ENCODE measurements around the gene MYO5B. TPM values are rescaled to one million over a fixed set of nuclear protein-coding genes. Genes with fewer than 3 reads are reported as not detected.
"Not testable (repeated sequence)": the region's sequence is repeated elsewhere in the genome, so short reads cannot be mapped to it uniquely, and the experiment has no call there.

The MYO5B gene
- total RNA-seq, 1 donor from 2014 or later = 0.20 TPM

DNA sequence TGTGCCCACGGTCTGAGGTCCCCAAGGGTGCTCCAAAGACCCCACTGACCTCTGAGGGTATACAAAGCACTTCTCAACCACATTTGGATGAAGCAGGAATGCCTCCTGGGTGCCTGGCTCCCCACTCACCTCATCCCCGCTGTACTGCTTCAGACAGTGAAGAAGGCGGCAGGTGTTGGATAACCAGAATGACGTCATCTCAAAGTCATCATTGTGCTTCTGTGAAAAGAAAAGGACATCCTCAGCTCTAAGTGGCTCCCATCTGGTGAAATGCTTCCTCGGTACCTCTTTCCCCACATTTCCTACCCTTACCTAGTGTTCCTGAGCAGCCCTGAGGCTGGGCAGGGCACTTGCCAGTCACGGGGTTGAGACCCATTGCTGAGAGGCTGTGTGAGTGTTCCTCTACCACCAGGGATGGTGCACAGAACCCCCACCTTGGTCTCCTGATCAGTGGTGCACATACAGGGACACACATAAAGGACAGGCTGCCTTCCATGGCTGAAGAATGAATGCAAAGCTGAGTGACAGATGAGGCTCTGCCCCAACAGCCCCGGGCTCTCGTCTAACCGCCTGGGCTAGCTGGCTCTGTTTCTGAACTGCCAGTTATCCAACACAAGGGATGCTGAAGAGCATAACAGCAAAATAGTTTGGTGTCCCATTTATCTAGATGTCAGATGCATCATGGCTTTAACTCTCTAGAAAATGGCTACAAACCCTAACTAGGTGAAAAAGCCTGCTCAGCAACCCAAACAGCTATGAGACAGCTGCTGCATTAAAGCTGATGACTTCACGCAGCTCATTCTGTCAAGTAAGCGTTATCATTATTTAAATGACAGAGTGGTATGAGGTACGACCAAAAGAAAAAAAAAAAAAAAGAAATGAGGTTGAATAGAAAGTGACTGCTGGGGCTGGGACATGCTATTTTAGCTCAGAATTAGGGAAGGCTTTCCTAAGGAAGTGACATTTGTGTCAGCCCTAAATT, 353.4 kb downstream of the MYO5B start:
- no peak for DNase-seq (ENCODE audit: low read depth, low spot score)

DNA sequence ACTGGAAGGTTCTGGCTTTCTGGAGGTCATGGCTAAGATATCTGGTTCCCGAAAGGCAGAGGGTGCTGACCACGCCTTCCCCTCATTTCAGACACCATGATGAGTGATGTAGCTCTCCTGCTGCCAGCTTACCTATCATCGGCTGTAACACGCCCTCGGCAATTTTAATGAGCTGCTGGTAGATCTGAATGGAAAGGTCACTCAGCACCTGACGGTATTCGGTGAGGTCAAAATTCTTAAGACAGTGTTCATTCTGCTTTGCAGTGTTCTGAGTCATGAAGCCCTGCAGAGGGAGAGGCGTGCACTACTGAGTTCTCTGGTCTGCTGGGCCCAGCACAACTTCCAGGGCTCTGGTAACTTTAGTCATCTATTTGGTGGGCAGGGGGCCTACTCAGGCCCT, 355.9 kb downstream of the MYO5B start:
- DNase-seq (ENCODE audit: low read depth, low spot score) = no peak

DNA sequence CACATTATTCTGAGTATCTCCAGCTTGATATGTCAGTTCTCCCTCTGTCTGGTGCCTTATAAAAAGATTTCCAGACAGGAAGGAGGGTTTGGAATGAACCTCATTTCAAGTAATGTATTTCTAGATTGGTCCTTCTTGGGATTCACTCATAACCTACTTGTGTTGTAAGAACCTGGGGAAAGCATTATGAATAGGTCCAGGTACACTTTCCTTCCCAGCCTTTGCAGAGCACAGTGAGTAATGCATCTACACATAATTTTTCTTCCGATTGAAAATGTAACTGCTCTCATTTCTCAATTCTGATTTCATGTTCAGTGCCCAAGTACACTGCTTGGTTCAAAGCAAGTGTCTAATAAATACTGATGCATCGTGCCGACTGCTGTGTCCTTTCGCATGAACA, 356.6 kb downstream of the MYO5B start:
- DNase-seq (ENCODE audit: low read depth, low spot score) = no peak

DNA sequence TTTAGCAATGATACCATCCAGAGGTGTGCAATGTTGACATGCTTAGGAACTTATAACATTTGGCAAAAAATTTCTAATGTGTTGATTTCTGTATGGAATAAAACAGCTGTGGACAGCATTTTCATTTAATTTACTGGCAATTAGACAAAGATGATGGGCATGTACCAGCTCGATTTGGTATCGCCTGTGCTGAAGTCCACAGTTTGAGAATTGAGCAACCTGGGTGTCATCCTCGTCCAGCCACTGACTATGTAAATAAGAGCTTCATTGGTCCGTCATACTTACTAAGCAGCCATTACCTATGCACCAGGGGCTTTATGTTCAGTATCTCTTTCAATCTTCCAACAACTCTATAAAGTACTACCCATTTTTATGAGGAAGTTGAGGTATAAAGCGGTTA, 357.1 kb downstream of the MYO5B start:
- no peak for DNase-seq (ENCODE audit: low read depth, low spot score)

DNA sequence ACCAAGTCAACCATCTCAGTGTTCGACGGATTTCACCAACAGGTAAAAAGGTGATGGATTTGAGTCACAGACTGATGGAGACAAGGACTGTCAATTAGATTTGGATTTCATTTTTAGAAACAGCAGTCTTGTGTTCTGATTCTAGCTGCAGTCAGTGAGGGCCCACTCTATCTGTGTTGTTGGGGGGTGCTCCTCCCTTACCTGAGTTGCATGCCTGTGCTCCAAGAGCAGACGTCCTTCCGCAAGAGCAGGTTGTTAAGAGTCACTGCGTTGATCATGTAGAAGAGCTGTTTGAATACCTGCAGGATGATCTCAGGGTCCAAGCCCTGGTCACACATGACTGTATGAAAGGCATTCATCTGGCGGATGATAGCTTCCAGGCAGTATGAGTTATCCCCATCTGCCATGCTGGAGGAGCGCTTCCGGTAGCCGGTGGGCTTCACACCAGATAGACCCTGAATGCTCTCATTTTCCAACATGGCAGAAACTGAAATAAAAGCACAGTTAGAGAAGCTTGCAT, 357.6 kb downstream of the MYO5B start:
- not testable (repeated sequence) for DNase-seq (ENCODE audit: low read depth, low spot score)

DNA sequence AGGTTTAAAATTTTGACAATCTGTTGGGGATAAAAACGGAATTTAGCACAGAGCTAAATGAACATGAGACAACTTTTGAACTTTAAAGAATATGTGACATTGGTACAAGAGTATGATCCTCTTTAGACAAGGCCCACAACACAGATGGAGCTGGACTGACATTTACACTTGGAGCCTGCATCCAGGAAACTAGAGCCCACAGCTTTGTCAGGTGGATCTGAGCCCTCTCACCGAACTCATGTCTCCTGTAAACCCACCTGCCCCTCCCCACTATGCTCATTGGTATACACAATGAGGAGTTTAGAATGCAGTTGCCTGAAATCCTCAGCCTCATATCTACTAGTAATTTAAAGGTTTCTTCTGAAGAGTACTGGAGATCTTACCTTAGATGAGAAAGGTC, 359.5 kb downstream of the MYO5B start:
- DNase-seq (ENCODE audit: low read depth, low spot score) = no peak

DNA sequence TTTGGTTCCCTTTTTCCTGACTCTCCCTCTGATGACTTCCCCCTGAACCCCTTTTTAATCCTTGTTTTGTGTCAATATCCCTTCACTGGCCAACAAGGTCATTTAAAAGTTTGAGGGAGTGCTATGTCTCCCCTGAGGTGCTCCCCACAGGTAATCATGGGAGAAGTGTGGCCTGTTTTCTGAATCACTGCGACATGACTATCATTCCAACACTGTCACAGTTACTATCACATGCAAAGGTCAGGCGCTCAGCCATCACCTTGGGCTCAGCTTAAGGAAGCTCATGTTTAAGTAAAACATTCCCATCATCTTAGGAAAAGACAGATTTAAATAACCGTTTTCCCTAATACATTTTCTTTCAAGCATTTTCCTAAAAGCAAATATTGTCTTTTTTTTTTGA, 360.7 kb downstream of the MYO5B start:
- DNase-seq (ENCODE audit: low read depth, low spot score) = no peak

DNA sequence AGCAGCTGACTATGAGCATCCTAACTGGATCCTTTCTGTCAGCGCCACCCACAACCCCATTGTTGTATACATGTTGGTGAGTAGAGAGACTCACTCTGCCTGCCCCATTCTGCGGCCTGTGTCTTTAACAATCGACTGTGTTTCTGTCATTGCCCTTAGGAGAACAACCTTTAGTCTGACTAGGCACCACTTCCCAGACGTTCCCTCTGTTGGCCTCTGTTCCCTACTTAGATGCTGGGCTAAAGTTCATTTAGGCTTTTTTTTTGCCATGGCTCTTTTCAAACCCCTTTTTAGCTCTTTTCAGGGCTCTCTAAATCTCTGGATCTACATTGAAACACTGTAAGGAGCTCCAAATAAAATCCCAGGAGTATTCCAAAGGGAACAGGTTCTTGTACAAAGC, 361.1 kb downstream of the MYO5B start:
- no peak for DNase-seq (ENCODE audit: low read depth, low spot score)

DNA sequence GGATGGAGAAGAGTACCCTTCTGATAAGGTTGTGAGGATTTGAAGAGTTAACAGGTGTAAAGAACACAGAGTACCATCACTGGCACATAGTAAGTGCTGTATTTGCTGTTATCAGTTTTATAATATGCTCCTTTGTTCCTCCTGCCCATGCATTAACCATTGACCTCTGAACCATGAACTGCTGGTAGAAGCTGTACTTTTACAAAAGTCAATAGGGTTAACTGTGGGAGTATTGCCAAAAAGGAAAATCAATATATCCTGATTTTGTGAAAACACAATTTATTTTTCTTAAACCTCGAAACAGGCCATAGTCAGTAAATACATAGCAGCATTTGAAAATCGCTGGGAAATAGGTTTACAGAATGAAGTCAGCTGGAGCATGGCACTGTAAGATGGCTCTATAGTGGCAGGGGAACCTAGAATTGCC, 362.7 kb downstream of the MYO5B start:
- DNase-seq (ENCODE audit: low read depth, low spot score) = no peak

DNA sequence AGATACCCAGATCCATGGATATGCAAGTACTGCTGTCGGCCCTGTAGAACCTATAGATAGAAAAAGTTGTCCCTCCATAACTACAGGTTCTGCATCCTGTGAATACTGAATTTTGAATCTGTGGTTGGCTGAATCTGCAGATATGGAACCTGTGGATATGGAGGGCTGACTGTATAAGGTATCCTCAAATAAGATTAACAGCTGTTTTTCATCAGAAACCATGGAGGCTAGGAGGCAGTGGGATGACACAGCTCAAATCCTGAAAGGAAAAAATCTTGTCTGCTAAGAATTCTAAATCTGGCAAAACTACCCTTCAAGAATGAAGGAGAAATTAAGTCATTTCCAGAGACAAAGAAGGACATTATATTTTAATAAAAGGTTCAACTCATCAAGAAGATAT, 367.0 kb downstream of the MYO5B start:
- no peak for DNase-seq (ENCODE audit: low read depth, low spot score)

DNA sequence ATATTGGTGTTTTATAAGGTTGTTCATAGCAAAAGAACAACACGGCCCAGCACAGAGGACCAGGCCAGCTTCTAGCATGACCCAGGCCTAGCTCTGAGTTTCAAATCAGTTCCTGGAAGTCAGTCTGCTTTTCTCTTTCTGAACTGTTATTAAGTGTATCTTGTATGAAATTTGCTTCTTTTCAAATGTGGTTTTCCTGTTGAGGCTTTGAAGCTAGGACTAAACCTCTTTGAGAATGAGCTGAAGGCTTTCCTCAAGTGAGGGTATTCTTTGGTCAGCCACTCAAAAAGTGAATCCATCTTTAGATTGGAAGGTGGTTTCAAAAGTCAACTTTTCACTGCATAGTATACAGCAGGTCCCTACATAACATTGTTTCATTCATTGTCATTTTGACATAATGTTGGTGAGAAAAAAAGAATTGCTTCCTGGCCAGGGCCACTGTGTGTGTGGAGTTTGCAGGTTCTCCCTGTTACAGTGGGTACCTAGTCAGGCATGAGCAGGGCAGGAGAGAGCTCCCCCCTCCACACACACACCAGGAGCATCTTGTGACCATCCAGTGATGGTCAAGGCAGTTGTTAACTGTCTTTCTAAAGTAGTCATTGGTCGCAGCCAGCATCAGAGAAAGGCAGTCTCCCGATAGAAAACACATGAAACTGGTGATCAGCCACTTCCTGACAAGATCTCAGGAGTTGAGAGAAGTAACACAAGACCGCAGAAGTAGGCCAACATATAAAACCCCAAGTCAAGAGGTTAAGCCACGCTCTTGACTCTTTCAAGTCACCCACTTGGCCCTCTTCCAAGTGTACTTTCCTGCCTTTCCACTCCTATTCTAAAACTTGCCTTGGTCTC, 374.9 kb downstream of the MYO5B start:
- no peak for DNase-seq (ENCODE audit: low read depth, low spot score)

DNA sequence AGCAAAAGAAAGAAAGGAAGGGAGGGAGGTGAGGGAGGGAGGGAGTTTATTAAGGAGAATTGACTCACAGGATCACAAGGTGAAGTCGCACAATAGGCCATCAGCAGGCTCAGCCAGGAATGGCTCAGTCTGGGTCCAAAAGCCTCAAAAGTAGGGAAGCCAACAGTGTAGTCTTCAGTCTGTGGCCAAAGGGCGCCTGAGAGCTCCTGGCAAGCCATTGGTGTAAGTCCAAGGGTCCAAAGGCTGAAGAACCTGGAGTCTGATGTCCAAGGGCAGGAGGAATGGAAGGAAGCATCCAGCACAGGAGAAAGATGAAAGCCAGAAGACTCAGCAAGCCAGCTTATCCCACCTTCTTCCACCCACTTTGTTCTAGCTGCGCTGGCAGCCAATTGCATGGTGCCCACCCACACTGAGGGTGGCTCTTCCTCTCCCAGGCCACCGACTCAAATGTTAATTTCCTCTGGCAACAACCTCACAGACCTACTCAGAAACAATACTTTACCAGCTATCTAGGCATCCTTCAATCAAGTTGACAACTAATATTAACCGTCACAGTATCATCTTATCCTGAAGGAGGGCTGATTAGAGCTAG, 375.8 kb downstream of the MYO5B start:
- DNase-seq (ENCODE audit: low read depth, low spot score) = no peak

DNA sequence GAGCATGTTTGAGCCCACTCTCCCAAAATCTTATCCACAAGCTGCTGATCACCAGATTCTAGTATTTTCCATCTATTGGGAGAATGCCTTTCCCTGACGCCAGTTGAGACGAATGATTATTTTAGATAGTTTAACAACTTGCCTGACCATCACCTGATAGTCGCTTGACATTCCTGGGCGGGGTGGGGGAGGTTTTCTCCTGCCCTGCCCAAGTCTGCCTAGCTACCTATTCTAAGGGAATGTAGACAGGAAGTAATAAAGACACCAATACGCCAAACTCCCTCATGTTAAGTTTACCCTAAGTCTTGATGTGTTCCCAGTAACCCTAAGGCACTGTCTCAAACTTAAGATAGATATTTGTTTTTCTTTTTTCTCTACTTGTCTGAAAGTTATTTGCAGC, 377.0 kb downstream of the MYO5B start:
- DNase-seq (ENCODE audit: low read depth, low spot score) = no peak

DNA sequence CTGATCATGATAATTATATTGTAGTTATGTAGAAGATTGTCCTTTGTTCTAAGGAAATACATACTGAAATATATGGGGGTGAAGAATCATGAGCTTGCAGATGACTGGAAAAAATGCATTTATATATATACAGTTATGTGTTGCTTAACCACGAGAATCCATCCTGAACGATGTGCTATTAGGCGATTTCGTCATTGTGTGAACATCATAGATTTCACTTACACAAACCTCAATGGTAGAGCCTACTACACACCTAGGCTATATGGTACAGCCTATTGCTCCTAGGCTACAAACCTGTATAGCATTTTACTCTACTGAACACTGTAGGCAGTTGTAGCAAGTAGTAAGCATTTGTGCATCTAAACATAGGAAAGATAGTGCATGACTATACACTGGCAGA, 379.0 kb downstream of the MYO5B start:
- no peak for DNase-seq (ENCODE audit: low read depth, low spot score)

DNA sequence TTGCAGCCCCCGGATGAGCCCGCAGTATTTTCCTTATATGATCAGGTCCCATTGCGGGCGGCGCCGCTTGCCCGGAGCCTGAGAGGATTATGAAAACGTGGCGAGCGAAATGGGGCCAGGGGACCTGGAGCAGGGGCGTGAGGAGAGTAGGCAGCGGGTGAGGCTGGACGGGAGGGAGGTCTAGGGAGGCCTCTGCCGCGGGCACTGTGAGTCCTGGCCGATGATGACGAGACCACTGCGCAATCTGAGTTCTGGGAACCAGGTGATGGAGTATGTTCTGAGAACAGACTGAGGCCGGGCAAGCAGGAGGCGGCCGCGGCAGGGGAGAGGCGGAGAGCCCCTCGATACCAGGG, 380.8 kb downstream of the MYO5B start:
- no peak for DNase-seq (ENCODE audit: low read depth, low spot score)

DNA sequence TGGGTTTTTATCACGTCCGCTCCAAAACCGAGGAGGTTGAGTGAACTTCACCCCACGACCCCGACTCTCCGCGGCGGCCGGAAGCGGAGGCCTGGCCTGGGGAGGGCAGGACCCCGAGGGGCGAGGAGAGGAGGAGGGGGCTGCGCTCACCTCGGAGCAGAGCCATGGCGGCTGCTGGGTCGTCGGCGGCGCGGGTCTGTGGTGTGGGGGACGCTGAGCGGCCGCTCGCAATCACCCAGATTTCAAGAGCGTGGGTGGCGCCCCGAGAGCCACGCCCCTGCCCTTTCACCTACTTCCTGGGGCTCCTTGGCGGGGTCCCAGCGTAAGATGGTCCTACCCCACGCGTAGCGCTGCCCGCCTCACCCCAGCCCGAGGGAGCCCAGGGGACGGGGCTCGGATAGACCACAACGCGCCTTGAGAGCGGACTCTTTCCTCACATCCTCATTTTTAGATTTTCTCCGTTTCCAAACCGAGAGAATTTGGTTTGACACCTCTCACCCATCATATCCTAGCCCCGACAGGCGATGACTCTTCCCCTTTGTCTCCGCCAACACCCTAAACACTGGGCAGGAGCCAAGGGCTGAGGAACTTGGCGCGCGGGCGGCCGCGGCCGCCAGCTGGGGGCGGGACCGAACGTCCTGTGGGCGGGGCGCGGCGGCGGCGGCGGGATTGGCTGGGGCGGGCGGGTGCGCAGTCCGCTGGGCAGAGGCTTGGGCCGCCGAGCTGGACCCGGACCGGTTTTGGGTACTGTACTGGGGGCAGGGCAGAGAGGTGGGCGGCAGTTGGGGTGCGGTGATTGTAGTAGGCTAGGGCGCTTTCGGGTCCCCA, 381.4 kb downstream of the MYO5B start, which contains the start of gene ACAA2:
Gene ACAA2, minus strand, starts transcription at position 215 of the 828 bp plus-strand sequence. Its CDS starts 49 bp downstream, at position 166.
- DNase-seq (ENCODE audit: low read depth, low spot score) = peak; percentile 30

DNA sequence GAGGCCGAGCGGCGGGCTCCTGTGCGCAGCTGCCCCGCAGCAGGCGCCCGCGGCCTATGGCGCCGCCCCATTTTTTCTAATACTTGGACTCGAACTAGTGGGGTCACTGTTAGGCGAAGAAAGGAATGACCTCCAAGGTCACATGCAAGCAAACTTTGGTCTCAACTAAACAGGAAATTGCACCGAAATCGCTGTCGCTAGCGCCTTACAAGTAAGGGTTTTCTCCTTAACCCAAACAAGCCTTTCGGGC, 382.0 kb downstream of the MYO5B start:
- DNase-seq (ENCODE audit: low read depth, low spot score) = no peak

DNA sequence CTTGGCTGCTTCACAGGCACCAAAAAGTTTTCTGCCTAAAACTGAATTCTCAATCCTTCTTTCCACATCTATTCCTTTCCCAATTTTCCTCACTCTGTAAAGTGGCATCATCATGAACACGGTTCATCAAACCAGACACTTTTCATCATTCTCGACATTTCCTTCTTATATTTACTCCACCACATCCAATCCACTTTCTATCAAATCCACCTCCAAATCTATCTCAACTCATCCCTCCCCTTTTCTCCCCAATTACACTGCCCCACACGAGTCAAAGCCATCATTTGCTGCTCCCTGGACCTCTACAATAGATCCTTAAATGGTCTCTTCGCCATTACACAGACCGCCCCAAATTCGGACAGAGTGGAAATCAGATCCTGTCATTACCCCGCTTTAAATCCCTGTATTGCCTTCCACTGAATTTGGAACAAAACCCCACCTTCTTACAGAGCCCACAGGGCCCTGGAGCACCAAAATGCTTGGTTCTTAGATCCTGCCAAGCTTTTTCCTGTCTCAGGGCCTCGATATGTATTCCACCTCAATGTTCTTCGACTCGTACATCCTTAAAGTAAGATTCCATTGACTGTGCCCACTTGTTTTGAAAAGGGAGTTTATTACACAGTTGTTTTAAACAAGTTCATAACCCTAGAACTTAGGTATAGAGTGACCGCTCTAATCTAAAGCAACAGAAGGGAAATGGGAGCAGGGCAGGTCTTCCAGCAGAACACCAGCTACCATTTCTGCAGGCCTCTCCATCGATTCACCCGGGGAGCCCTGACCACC, 382.5 kb downstream of the MYO5B start:
- no peak for DNase-seq (ENCODE audit: low read depth, low spot score)

DNA sequence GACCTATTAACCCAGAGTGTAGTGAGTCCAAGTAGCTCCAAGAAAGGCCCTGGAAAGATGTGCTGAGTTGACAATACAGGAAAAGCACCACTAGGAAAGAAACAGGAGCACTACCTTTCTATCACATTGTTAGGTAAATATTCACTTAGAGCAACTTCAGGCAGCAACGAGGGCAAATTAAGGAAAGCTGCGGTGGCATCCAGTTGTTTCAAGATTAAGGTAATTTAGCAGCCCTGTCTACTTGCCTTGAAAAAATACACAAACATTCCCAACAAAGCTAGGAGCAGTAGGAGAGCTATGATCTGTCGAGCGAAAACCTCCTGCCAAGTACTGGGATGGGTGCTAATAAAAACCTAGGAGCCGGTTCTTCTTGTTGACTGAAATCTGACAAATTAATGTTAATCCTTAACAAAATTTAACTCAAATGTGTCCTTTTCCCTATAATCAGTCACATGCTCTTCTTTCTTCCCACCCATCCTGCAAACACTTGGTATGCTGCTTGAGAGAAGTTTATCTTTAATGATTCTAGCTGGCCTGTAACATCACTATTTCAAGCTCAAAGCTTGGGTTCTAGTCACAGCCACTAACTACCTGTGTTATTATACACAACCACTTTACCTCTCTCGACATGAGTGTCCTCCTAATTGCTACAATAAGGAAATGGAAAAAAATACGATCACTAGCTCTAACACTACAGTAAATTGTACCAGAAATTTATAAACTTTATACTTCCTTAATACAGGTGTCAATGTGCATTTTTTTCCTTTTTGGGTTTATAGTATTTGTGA, 383.6 kb downstream of the MYO5B start:
- DNase-seq (ENCODE audit: low read depth, low spot score) = no peak
